Ishikawa (cell line): Measurements from ENCODE around the gene FBXO31.

ENCODE experiments used
- CREB1 ChIP-seq: IDR thresholded peaks from 2 replicates; pipeline ENCODE4 v1.6.1; 2012; ENCODE audit warnings: low read depth
- EP300 ChIP-seq: IDR thresholded peaks from 2 replicates; pipeline ENCODE4 v1.6.1; 2012; ENCODE audit warnings: borderline replicate concordance
- FOXM1 ChIP-seq: IDR thresholded peaks from 2 replicates; pipeline ENCODE4 v1.6.1; 2012; ENCODE audit warnings: low read depth, borderline replicate concordance
- NFIC ChIP-seq: IDR thresholded peaks from 2 replicates; pipeline ENCODE4 v1.6.1; 2012
- RAD21 ChIP-seq: IDR thresholded peaks from 2 replicates; pipeline ENCODE4 v1.6.1; 2012; ENCODE audit warnings: low read depth
- REST ChIP-seq: IDR thresholded peaks from 2 replicates; pipeline ENCODE4 v1.6.1; 2012; ENCODE audit warnings: low read depth, mild to moderate bottlenecking
- TAF1 ChIP-seq: IDR thresholded peaks from 2 replicates; pipeline ENCODE4 v1.6.1; 2012; ENCODE audit warnings: low read depth, mild to moderate bottlenecking
- TCF12 ChIP-seq: IDR thresholded peaks from 2 replicates; pipeline ENCODE4 v1.6.1; 2012; ENCODE audit warnings: low read depth
- TEAD4 ChIP-seq: IDR thresholded peaks from 2 replicates; pipeline ENCODE4 v1.6.1; 2012
- YY1 ChIP-seq: IDR thresholded peaks from 2 replicates; pipeline ENCODE4 v1.6.1; 2012; ENCODE audit warnings: low read depth
- ZBTB7A ChIP-seq: IDR thresholded peaks from 2 replicates; pipeline ENCODE4 v1.6.1; 2012; ENCODE audit warnings: low read depth
- TF ChIP-seq, protein P1 (sequence below): IDR thresholded peaks from 2 replicates; pipeline ENCODE4 v1.6.1; 2012
- TF ChIP-seq, protein P2 (sequence below): IDR thresholded peaks from 2 replicates; pipeline ENCODE4 v1.6.1; 2012

The FBXO31 gene

DNA sequence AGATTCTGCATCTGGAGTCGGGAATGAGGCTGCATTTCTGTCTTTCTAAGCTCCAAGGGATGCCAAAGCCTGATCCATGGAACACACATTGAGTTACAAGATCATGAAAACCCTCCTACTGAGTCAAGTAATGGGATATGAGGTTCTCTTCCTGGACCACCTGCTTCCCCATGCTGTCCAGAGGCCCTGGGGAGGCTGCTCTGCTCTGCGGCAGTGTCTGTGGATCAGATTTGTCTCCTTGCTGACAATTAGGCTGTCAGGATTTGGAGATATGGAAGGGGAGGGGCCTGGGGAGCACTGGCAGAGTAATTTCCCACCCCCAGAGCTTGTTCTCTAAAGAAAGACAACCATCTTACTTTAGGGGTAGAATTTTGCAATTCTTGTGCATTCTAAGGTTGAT lies 99.4 kb downstream of the FBXO31 start:
- TF ChIP-seq FOXM1: no peak
- no peak for TF ChIP-seq TAF1
- no peak for TF ChIP-seq CREB1
- TF ChIP-seq, protein P1, sequence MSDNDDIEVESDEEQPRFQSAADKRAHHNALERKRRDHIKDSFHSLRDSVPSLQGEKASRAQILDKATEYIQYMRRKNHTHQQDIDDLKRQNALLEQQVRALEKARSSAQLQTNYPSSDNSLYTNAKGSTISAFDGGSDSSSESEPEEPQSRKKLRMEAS: no peak
- TF ChIP-seq NFIC: no peak
- TF ChIP-seq YY1: no peak
- TF ChIP-seq EP300: no peak
- TF ChIP-seq, protein P2, sequence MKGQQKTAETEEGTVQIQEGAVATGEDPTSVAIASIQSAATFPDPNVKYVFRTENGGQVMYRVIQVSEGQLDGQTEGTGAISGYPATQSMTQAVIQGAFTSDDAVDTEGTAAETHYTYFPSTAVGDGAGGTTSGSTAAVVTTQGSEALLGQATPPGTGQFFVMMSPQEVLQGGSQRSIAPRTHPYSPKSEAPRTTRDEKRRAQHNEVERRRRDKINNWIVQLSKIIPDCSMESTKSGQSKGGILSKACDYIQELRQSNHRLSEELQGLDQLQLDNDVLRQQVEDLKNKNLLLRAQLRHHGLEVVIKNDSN: no peak
- no peak for TF ChIP-seq TEAD4
- TF ChIP-seq ZBTB7A: no peak
- TF ChIP-seq TCF12: no peak
- TF ChIP-seq REST: no peak
- no peak for TF ChIP-seq RAD21

GRCh38 chr16:87279094-87279658 lies 104.4 kb downstream of the FBXO31 start:
- TF ChIP-seq TAF1: no peak

DNA sequence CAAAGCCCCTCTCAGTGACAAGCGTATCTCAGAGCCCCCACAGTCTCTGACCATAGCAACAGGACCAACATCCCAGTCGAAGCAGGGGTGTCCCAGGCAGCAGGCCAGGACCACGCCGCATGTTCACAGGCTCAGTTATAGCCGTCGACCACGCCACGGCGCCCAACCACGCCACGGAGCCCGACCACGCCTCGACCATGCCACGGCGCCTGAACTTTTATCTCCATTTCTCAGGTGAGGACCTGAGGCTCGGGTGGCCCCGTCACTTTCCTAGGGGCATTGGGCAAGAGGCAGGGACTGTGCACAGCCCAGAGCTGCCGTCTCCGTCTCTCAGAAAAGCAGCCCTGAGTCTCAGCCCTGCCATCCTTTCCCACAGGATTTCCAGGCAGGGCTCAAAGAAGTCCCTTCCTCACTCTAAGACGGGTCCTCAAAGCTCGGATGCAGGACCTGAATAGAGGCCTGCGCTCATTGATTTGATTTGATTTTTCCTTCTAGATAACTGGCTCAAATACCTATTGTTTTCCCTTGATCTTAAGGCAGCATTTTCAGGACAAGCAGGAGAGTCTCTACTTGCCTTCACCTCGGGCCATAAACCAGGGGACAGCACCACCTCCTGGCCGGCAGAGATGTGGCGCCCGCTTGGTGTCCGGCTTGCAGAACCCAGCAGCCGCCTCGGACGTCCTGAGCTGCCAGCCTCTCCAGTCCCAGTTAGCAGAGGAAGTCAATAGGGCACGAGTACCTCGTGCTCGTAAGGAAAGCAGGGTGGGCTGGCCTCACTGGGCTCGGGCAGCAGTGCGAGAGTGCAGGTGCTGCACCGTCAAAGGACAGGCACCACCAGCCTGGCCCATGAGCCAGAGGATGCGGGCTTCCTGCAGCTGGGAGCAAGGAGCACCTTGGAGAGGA lies 105.1 kb downstream of the FBXO31 start:
- TF ChIP-seq FOXM1: no peak
- peak; percentile 96 for TF ChIP-seq RAD21
